ENCODE results near the gene KRTAP2-1. TPM values are rescaled to one million over a fixed set of nuclear protein-coding genes. Genes with fewer than 3 reads are reported as not detected.
"Not testable (repeated sequence)": the region's sequence is repeated elsewhere in the genome, so short reads cannot be mapped to it uniquely, and the experiment has no call there.

Gene KRTAP2-1
- total RNA-seq, 4 donors from 2014 or later = not detected

DNA sequence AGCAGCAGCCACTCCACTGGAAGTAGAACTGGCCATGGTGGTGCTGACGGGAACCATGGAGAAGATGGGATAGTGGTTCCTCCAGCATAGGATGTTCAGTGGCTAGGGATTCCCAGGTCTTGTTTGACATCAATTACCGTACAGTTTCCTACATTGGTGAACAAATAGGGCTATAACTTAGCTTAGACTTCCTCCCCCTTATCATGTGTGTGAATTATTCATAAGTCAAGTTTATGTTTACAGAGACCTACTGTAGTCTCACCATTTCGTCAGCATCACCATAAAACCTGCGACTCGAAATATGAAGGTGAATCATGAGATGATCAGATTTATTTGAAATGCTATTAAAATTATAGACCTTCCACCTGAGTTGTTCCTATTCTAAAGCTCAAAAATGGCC is 11.6 kb upstream of the KRTAP2-1 start:
- Histone ChIP-seq H3K4me3 (no peak overlapping the region), H3K36me3 (no peaks in the 10 kb centered on the region), H3K27ac (no peak overlapping the region), H3K27me3 (peaks cover 0 to 15% (median 0%) of the 10 kb centered on the region in 4 donors), H3K9me3 (no peaks in the 10 kb centered on the region), H3K4me1 (no peaks in the 10 kb centered on the region)
- no peak for DNase-seq
- WGBS, 2 donors = 87 to 89% methylated on average over 5 of the region's 5 CpGs
- TF ChIP-seq, protein P1, sequence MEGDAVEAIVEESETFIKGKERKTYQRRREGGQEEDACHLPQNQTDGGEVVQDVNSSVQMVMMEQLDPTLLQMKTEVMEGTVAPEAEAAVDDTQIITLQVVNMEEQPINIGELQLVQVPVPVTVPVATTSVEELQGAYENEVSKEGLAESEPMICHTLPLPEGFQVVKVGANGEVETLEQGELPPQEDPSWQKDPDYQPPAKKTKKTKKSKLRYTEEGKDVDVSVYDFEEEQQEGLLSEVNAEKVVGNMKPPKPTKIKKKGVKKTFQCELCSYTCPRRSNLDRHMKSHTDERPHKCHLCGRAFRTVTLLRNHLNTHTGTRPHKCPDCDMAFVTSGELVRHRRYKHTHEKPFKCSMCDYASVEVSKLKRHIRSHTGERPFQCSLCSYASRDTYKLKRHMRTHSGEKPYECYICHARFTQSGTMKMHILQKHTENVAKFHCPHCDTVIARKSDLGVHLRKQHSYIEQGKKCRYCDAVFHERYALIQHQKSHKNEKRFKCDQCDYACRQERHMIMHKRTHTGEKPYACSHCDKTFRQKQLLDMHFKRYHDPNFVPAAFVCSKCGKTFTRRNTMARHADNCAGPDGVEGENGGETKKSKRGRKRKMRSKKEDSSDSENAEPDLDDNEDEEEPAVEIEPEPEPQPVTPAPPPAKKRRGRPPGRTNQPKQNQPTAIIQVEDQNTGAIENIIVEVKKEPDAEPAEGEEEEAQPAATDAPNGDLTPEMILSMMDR (IDR thresholded peaks at IDR 0.05) = no peak
- no peak for TF ChIP-seq POLR2A (IDR thresholded peaks at IDR 0.05)
- intact Hi-C loops (cut with DNase I) = no loop called here

DNA sequence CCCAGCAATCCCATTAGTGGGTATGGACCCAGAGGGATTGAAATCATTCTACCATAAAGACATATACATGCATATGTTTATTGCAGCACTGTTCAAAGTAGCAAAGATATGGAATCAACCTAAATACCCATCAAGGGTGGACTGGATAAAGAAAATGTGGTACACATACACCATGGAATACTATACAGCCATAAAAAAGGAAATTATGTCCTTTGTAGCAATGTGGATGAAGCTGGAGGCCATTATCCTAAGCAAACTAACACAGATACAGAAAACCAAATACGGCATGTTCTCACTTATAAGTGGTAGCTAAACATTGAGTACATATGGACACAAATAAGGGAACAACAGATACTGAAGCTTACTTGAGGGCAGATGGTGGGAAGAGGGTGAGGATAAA is 10.4 kb upstream of the KRTAP2-1 start:
- no peaks in the 10 kb centered on the region for H3K9me3 ChIP-seq
- no peak for TF ChIP-seq POLR2A (IDR thresholded peaks at IDR 0.05)
- TF ChIP-seq, protein P1 (IDR thresholded peaks at IDR 0.05) = no peak
- no peak overlapping the region for H3K27ac ChIP-seq
- no peaks in the 10 kb centered on the region for H3K4me1 ChIP-seq
- DNase-seq = no peak
- H3K4me3 ChIP-seq = no peak overlapping the region
- no peaks in the 10 kb centered on the region for H3K36me3 ChIP-seq
- 89 to 93% methylated on average over 1 of the region's 1 CpG for WGBS, 2 donors
- intact Hi-C loops (cut with DNase I) = no loop called here
- peaks cover 0 to 15% (median 0%) of the 10 kb centered on the region in 4 donors for H3K27me3 ChIP-seq

DNA sequence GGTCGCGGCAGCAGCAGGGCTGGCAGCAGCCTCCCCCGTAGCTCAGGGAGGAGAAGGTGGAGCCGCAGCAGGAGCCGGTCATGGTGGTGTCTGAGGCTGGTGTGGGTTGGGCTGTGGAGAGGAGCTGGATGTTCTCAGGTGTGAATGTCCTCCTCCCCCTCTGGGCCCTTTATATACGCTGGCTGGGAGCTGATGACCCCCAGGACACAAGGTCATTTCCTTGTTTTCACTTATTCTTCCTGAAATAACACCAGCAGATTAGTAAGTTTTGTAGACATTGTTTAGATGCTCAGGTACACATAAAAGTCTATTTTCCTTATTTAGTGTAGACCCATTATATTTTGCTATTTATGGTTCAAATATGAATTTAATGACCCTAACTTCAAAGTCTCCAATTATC is 8.0 kb upstream of the KRTAP2-1 start, which contains the start of gene KRTAP2-2:
Gene KRTAP2-2, minus strand, starts transcription at position 101 of the 400 bp plus-strand sequence. Its CDS starts 19 bp downstream, at position 82.
- H3K9me3 ChIP-seq; H3K4me1 ChIP-seq; H3K36me3 ChIP-seq; H3K4me3 ChIP-seq; DNase-seq; intact Hi-C loops (cut with DNase I); H3K27ac ChIP-seq: not testable (repeated sequence)
- WGBS, 2 donors = 38 to 59% methylated on average over 1 of the region's 6 CpGs
- H3K27me3 ChIP-seq = peaks cover 0 to 15% (median 0%) of the 10 kb centered on the region in 4 donors

DNA sequence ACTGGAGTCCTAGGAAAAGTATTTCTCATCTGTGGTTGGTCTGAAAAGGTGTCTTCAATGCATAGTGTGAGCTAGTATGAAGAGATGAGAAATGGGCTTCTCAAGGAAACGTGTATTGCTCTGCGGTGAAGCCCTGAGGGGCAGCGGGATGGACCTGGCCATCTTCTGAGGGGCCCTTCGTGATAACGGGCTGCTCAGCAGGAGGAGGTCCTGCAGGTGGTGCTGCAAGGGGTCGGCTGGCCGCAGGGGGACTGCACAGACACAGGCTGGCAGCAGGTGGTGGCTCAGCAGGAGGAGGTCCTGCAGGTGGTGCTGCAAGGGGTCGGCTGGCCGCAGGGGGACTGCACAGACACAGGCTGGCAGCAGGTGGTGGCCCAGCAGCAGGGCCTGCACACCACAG is 7.4 kb upstream of the KRTAP2-1 start:
- H3K4me3 ChIP-seq; H3K9me3 ChIP-seq; H3K36me3 ChIP-seq; intact Hi-C loops (cut with DNase I); DNase-seq; H3K4me1 ChIP-seq; H3K27ac ChIP-seq: not testable (repeated sequence)
- peaks cover 0 to 15% (median 0%) of the 10 kb centered on the region in 4 donors for H3K27me3 ChIP-seq
- WGBS, 2 donors = 81 to 84% methylated on average over 7 of the region's 9 CpGs

DNA sequence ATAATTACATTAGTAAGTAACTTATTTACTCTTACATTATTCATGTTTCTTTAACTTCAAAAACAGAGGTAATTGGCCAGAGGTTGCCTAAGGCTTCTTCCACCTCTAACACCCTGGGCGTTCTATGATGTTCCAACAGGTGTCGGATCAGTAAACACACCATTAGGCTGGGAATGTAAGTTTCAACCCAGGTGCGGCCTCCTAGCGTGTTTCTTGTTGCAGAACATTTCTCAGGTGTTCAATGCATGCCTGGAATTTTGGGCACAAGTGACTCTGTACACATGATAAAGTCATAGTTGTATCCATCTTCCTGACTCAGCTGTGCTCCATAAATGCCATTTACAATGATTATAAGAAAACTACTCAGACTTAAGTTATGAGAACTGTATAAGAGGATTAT is 6.9 kb upstream of the KRTAP2-1 start:
- intact Hi-C loops (cut with DNase I) = no loop called here
- 69 to 87% methylated on average over 4 of the region's 4 CpGs for WGBS, 2 donors
- no peaks in the 10 kb centered on the region for H3K9me3 ChIP-seq
- no peak overlapping the region for H3K27ac ChIP-seq
- H3K4me1 ChIP-seq = no peaks in the 10 kb centered on the region
- DNase-seq = no peak
- no peak overlapping the region for H3K4me3 ChIP-seq
- H3K27me3 ChIP-seq = peaks cover 0 to 18% (median 0%) of the 10 kb centered on the region in 4 donors
- H3K36me3 ChIP-seq = no peaks in the 10 kb centered on the region
- TF ChIP-seq POLR2A (IDR thresholded peaks at IDR 0.05) = no peak
- TF ChIP-seq, protein P1 (IDR thresholded peaks at IDR 0.05) = no peak

DNA sequence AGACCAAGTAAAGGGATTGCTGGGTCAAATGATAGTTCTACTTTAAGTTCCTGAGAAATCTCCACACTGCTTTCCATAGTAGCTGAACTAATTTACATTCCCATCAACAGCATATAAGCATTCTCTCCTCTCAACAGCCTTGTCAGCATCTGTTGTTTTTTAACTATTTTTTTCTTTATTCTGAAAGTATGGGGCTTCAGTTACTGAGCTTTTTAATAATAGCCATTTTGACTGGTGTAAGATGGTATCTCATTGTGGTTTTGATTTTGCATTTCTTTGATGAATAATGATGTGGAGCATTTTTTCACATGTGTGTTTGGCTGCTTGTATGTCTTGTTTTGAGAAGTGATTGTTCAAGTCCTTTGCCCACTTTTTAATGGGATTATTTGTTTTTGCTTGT is 5.5 kb upstream of the KRTAP2-1 start:
- no peak overlapping the region for H3K4me3 ChIP-seq
- H3K9me3 ChIP-seq = no peaks in the 10 kb centered on the region
- no peak for DNase-seq
- intact Hi-C loops (cut with DNase I) = no loop called here
- no peaks in the 10 kb centered on the region for H3K36me3 ChIP-seq
- H3K4me1 ChIP-seq = no peaks in the 10 kb centered on the region
- no peak overlapping the region for H3K27ac ChIP-seq
- no peak for TF ChIP-seq POLR2A (IDR thresholded peaks at IDR 0.05)
- TF ChIP-seq, protein P1 (IDR thresholded peaks at IDR 0.05) = no peak
- H3K27me3 ChIP-seq = peaks cover 0 to 16% (median 0%) of the 10 kb centered on the region in 4 donors
